Heart left ventricle (tissue), 16 donors: ENCODE data around the gene MTARC2. TPM values are rescaled to one million over a fixed set of nuclear protein-coding genes. Genes with fewer than 3 reads are reported as not detected.

Experiments used
- ATAC-seq, 4 donors: fragments of 200-7000 bp; cut with Tn5 transposase; one replicate each; pipeline ENCODE4 v1.9.1; 2020 to 2022; ENCODE audit warnings: moderate library complexity in 4 of 4, mild to moderate bottlenecking in 3 of 4, moderate number of reproducible peaks in 1 of 4
- DNase-seq, 5 donors: peaks; one replicate each; pipeline ENCODE4 v3.0.0-alpha.2; 2020
- H3K27ac ChIP-seq, 12 donors: fragments of 200-600 bp; sonication (generic) in 4 of 12; one replicate each; pipeline versions ENCODE4 v1.5.0 to v1.8.0; 2016 to 2022; ENCODE audit warnings: mild to moderate bottlenecking in 2 of 12
- H3K27me3 ChIP-seq, 9 donors: fragments of 200-600 bp; sonication (generic) in 2 of 9; one replicate each; pipeline versions ENCODE4 v1.5.1 to v1.8.0; 2016 to 2022; ENCODE audit warnings: mild to moderate bottlenecking in 3 of 9
- H3K36me3 ChIP-seq, 9 donors: fragments of 200-600 bp; sonication (generic) in 2 of 9; one replicate each; pipeline versions ENCODE4 v1.5.0 to v1.8.0; 2018 to 2022; ENCODE audit warnings: mild to moderate bottlenecking in 2 of 9
- H3K4me1 ChIP-seq, 12 donors: fragments of 200-600 bp; sonication (generic) in 4 of 12; one replicate each; pipeline versions ENCODE4 v1.5.0 to v1.8.0; 2016 to 2022; ENCODE audit warnings: mild to moderate bottlenecking in 3 of 12
- H3K4me3 ChIP-seq, 12 donors: fragments of 200-600 bp; sonication (generic) in 4 of 12; one replicate each; pipeline versions ENCODE4 v1.5.0 to v1.8.0; 2017 to 2022; ENCODE audit warnings: mild to moderate bottlenecking in 9 of 12, moderate library complexity in 4 of 12
- H3K9me3 ChIP-seq, 12 donors: fragments of 200-600 bp; sonication (generic) in 4 of 12; one replicate each; pipeline versions ENCODE4 v1.5.0 to v1.8.0; 2016 to 2022; ENCODE audit warnings: mild to moderate bottlenecking in 1 of 12
- POLR2A ChIP-seq, 2 donors: fragments of 450-650 bp; IDR thresholded peaks; one replicate each; pipeline ENCODE4 v1.6.1; 2017; ENCODE audit warnings: antibody characterized with exemption in 2 of 2, mild to moderate bottlenecking in 2 of 2, moderate library complexity in 2 of 2
- WGBS, 4 donors: extraction: QIAGEN DNeasy Blood & Tissue Kit in 2 of 4; methylation state at CpG; one replicate each; pipeline versions ENCODE4 v1.1.5 to v1.1.7; 2013 to 2018; 5-methylcytosine and 5-hydroxymethylcytosine counted together
- intact Hi-C, 10 donors: fragments of 100-400 bp; cut with DNase I; formaldehyde crosslinking; loops; one replicate each; pipeline versions ENCODE4 v1.11.1 to v1.14.2; 2022
- polyA plus RNA-seq, 2 donors: library from polyadenylated mRNA; stranded (reverse); fragments of 200-250 nt; gene quantifications; one replicate each; pipeline ENCODE4 v1.2.3, GENCODE V29; 2013
- total RNA-seq, 9 donors: library from RNA; depleted of rRNA in 2 of 9; stranded (reverse); fragments of >200 nt in 2 of 9; fragmentation: NEBNext Ultra II Directional in 3 of 9; extraction: Animal tissue kit (Norgen Biotek cat#: 25700) in 3 of 9; gene quantifications; one replicate each; pipeline versions ENCODE4 v1.1.0 to v1.2.4, GENCODE V29; 2016 to 2023
- TF ChIP-seq, protein P1 (sequence below), 12 donors: fragments of 200-600 bp; sonication (generic) in 4 of 12; IDR thresholded peaks; one replicate each; pipeline versions ENCODE4 v1.5.0 to v1.8.0; 2018 to 2022; ENCODE audit warnings: antibody characterized with exemption in 12 of 12, mild to moderate bottlenecking in 5 of 12
- donor health status: ischemic (EF 13 %, LVEDD 7.1; RV severe dilation, severe dysfunction).
- donor health status: healthy with polysubstance abuse.
- donor health status: DM: no; HTN: yes; CAD: no.
- donor health status: DM: no; HTN: no; CAD: no.
- donor health status: ischemic (EF 25% LVEDD 6.9; RV normal size, moderate dysfunction).
- donor health status: ischemic (EF 25% LVEDD 5.7; RV mildly dilated, moderate dysfunction).
- donor health status: healthy.
- donor health status: DM: yes; HTN: yes; CAD: no.
- donor health status: ischemic (EF 35%, LVEDD 5.7; RV mildly dilated, moderate dysfunction).
- donor health status: nonischemic (EF 11% LVEDD 7.7; RV severe dilation, severe dysfunction).
- donor health status: DM: yes; HTN: yes; CAD: no.
- donor health status: PGD.
- donor health status: ischemic (EF 29% LVEDD 5.4; RV normal size, mild dysfunction).
- donor health status: nonischemic (EF 23%, LVEDD 6.1; RV moderate dilation, normal function).

Gene MTARC2
- total and polyA plus RNA-seq, 11 donors: 10.4 to 29.1 (median 20.3) TPM

DNA sequence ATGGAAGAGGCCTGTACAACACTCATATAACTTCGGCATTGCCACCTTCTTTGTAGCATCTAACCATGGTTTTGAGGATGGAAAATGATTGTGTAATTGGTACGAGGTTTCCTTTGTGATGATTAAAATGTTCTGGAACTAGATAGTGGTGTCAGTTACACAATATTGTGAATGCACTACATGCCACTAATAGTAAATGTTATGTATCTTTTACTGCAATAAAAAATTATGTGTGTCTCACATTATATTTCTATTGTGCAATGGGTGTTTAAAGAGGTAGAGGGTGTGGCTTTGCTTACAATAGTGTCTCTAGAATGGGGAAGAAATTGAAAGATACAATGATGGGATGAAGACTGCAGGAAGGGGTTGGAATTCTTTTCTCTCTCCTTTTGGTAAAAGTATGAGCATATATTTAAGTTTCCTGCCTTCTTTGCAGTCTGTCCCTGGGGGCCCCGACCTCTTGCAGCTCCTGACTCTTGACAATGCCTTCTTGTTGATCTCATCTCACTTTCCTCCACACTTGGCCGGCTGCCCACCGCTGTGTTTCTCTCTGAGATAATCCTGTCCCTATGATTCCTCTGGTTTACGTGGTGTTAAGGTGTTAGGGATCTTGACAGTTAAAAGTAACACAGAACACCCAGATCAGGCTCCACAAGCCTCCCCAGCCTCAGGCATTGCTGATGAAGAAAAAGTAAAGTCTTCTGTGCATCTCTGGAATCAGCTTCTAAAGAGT is 77.9 kb downstream of the MTARC2 start:
- WGBS, 4 donors: 42 to 48% (median 45%) methylated on average over 6 of the region's 6 CpGs
- Histone ChIP-seq H3K27ac (no peak overlapping the region), H3K36me3 (no peaks in the 10 kb centered on the region), H3K9me3 (no peaks in the 10 kb centered on the region), H3K4me1 (peaks cover 0 to 36% (median 12%) of the 10 kb centered on the region in 12 donors), H3K4me3 (no peak overlapping the region), H3K27me3 (no peaks in the 10 kb centered on the region)
- DNase-seq (peak in 1 of 5 donors; percentile 39), ATAC-seq (no peak)
- intact Hi-C loops: no loop called here
- TF ChIP-seq, protein P1, sequence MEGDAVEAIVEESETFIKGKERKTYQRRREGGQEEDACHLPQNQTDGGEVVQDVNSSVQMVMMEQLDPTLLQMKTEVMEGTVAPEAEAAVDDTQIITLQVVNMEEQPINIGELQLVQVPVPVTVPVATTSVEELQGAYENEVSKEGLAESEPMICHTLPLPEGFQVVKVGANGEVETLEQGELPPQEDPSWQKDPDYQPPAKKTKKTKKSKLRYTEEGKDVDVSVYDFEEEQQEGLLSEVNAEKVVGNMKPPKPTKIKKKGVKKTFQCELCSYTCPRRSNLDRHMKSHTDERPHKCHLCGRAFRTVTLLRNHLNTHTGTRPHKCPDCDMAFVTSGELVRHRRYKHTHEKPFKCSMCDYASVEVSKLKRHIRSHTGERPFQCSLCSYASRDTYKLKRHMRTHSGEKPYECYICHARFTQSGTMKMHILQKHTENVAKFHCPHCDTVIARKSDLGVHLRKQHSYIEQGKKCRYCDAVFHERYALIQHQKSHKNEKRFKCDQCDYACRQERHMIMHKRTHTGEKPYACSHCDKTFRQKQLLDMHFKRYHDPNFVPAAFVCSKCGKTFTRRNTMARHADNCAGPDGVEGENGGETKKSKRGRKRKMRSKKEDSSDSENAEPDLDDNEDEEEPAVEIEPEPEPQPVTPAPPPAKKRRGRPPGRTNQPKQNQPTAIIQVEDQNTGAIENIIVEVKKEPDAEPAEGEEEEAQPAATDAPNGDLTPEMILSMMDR (IDR thresholded peaks at IDR 0.05): no peak
- no peak for TF ChIP-seq POLR2A (IDR thresholded peaks at IDR 0.05)

DNA sequence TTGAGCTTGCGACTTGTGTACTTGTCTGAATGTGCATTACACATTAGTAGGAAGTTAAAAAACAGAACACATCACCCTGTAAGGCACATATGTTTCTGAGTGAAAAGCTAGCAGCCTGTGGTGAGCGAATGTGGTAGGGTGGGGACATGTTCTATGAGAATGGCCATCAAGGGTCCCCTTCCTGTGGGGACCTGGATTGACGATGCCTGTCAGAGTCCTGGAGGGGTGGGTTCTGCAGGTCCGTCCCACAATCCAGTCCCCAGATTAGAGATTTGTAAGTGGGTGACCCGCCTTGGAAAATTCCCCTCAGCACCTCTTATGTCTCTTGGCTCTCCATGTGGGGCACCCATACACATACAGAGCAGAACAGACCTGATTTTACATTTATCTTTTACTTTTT is 78.6 kb downstream of the MTARC2 start:
- DNase-seq (no peak), ATAC-seq (no peak)
- intact Hi-C loops: no loop called here
- Histone ChIP-seq H3K36me3 (no peaks in the 10 kb centered on the region), H3K9me3 (no peaks in the 10 kb centered on the region), H3K27ac (no peak overlapping the region), H3K4me1 (peaks cover 0 to 36% (median 12%) of the 10 kb centered on the region in 12 donors), H3K27me3 (no peaks in the 10 kb centered on the region), H3K4me3 (no peak overlapping the region)
- WGBS, 4 donors: 86 to 92% (median 88%) methylated on average over 5 of the region's 5 CpGs
- TF ChIP-seq, protein P1 (IDR thresholded peaks at IDR 0.05): no peak
- TF ChIP-seq POLR2A (IDR thresholded peaks at IDR 0.05): no peak

DNA sequence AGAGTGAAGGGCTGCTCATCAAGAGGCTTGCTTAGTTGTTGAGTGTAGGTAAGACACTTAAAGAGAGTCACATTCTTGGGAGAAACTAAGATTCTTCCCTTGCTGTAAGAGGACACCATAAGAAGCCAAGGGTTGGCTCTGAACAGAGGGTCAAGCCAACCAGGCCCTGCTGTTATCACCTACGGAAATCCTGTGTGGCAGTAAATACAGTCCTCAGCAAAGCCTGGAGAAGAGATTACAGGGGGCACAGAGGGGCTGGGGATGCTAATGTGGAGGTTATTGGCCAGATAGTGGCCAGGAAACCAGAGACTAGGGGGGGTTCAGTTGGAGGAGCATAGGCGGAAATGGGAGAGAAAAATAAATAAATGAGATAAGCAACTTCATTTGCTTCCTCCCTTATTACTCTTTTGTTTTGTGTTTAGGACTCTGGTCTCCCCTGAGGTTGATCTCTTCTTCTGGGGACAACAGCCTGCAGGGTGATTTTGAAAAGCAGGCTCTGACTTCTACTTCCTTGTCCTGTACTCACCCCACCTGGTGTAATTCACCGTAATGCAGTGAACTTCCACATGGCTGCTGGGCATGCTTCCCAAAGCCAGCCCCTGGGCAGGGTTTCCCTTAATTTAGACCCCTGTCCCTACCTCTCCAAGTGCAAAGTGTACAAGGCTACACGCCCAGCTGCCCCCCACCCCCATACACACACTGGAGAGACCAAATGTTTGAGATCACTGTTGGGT is 79.5 kb downstream of the MTARC2 start:
- Histone ChIP-seq H3K36me3 (no peaks in the 10 kb centered on the region), H3K27ac (no peak overlapping the region), H3K27me3 (no peaks in the 10 kb centered on the region), H3K4me1 (peaks cover 0 to 36% (median 12%) of the 10 kb centered on the region in 12 donors), H3K4me3 (no peak overlapping the region), H3K9me3 (no peaks in the 10 kb centered on the region)
- TF ChIP-seq, protein P1 (IDR thresholded peaks at IDR 0.05): no peak
- no peak for TF ChIP-seq POLR2A (IDR thresholded peaks at IDR 0.05)
- intact Hi-C loops: no loop called here
- 53 to 63% (median 57%) methylated on average over 4 of the region's 4 CpGs for WGBS, 4 donors
- peak in 1 of 4 donors; percentile 36 for ATAC-seq
- no peak for DNase-seq

DNA sequence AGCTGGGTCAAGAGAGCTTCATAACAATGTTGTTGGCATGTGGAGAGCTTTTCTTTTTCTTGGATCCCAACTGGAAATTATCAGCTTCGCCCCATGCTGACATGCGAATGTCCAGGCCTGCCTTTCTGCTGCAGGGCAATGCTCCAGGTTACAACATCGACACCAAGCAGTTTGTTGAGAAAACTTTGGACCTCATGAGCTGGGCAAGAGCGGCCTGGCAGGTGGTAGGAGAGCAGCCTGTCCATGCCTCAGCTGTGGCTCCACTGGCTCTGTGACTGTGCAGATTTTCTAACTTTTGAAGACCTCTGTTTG is 80.0 kb downstream of the MTARC2 start:
- peaks cover 0 to 36% (median 12%) of the 10 kb centered on the region in 12 donors for H3K4me1 ChIP-seq
- intact Hi-C loops: no loop called here
- no peaks in the 10 kb centered on the region for H3K27me3 ChIP-seq
- no peaks in the 10 kb centered on the region for H3K36me3 ChIP-seq
- H3K4me3 ChIP-seq: no peak overlapping the region
- DNase-seq (no peak), ATAC-seq (peak in 1 of 4 donors; percentile 27)
- H3K27ac ChIP-seq: no peak overlapping the region
- H3K9me3 ChIP-seq: no peaks in the 10 kb centered on the region
- WGBS, 4 donors: 52 to 74% (median 57%) methylated on average over 4 of the region's 4 CpGs
- TF ChIP-seq, protein P1 (IDR thresholded peaks at IDR 0.05): no peak
- TF ChIP-seq POLR2A (IDR thresholded peaks at IDR 0.05): no peak
